ENCODE data around the gene APBA1.
"Not testable (repeated sequence)": the region's sequence is repeated elsewhere in the genome, so short reads cannot be mapped to it uniquely, and the experiment has no call there.

APBA1 gene

DNA sequence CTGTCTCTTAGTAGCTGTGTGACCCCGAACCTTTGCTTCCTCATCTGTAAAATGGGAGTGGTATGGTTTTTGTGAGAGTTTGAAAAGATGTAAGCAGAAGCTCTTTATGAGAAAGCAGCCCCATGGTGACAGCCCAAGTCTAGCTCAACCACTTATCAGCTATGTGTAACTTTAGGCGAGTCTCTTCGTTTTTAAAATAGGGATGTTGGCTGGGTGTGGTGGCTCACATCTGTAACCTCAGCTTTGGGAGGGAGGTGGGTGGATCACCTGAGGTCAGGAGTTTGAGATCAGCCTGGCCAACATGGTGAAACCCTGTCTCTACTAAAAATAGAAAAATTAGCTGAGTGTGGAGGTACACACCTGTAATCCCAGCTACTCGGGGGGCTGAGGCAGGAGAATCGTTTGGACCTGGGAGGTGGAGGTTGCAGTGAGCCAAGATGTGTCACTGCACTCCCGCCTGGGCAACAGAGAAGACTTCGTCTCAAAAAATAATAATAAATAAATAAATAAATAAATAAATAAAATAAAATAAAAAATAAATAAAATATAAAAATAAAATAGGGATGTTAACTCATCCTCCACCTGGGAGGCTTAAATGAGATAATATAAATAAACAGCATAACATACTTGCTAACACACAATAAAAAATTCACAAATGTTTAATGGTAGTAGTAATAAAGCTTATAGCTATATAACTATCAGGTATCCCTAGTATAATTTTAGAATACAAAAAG, 71.7 kb downstream of the APBA1 start (continued):
- no peak for TF ChIP-seq CSDC2 (CRISPR knock-in tag; IDR thresholded peaks at IDR 0.05)

DNA sequence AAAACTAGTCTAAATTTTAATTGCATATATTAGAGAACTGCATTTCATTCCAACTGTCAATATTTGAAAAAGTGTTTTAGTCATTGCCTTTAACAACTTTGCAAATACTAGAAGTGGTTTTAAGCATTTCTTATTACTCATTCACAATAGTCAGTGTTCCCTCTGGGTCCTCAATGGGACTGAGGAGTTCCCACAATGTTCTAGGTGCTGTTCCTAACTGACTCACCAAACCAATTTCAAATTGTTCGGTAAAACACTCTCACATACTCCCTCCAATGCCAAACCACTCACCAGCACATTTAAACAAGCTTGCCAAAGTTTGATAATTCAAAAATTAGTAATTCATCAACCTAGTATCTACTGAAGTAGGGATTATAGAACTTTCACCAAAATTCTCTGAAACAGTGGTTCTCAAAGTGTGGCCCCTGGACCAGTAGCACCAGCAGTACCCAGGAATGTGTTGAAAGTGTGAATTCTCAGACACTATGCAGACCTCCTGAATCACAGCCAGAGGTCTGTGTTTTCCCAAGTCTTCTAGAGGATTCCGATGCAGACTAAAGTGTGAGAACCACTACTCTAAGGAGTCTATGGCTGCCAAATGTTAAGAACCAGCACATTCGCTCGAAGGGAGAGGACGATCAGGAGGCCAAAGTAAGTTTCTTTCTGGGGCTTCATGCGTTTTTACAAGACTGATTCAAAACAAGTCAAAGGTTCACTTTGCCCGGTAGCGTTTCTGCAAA, 72.8 kb downstream of the APBA1 start:
- ATAC-seq = no peak
- TF ChIP-seq, protein P1, sequence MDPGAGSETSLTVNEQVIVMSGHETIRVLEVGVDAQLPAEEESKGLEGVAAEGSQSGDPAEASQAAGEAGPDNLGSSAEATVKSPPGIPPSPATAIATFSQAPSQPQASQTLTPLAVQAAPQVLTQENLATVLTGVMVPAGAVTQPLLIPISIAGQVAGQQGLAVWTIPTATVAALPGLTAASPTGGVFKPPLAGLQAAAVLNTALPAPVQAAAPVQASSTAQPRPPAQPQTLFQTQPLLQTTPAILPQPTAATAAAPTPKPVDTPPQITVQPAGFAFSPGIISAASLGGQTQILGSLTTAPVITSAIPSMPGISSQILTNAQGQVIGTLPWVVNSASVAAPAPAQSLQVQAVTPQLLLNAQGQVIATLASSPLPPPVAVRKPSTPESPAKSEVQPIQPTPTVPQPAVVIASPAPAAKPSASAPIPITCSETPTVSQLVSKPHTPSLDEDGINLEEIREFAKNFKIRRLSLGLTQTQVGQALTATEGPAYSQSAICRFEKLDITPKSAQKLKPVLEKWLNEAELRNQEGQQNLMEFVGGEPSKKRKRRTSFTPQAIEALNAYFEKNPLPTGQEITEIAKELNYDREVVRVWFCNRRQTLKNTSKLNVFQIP (CRISPR knock-in tag; IDR thresholded peaks at IDR 0.05; ENCODE audit: borderline replicate concordance, low read depth) = no peak
- no peak for TF ChIP-seq OSR1 (CRISPR knock-in tag; IDR thresholded peaks at IDR 0.05)
- TF ChIP-seq GLIS3 (CRISPR knock-in tag; IDR thresholded peaks at IDR 0.05) = no peak
- TF ChIP-seq RARB (CRISPR knock-in tag; IDR thresholded peaks at IDR 0.05) = no peak
- no peak for TF ChIP-seq ZFP3 (CRISPR knock-in tag; IDR thresholded peaks at IDR 0.05)
- TF ChIP-seq ZFP30 (CRISPR knock-in tag; IDR thresholded peaks at IDR 0.05) = no peak
- TF ChIP-seq ESRRG (CRISPR knock-in tag; IDR thresholded peaks at IDR 0.05) = no peak
- no peak for TF ChIP-seq ZNF70 (CRISPR knock-in tag; IDR thresholded peaks at IDR 0.05)
- TF ChIP-seq ZNF8 (CRISPR knock-in tag; IDR thresholded peaks at IDR 0.05) = no peak
- TF ChIP-seq BACH2 (CRISPR knock-in tag; IDR thresholded peaks at IDR 0.05; ENCODE audit: borderline replicate concordance) = no peak
- TF ChIP-seq PPARA (CRISPR knock-in tag; IDR thresholded peaks at IDR 0.05; ENCODE audit: borderline replicate concordance) = no peak
- TF ChIP-seq, protein P2, sequence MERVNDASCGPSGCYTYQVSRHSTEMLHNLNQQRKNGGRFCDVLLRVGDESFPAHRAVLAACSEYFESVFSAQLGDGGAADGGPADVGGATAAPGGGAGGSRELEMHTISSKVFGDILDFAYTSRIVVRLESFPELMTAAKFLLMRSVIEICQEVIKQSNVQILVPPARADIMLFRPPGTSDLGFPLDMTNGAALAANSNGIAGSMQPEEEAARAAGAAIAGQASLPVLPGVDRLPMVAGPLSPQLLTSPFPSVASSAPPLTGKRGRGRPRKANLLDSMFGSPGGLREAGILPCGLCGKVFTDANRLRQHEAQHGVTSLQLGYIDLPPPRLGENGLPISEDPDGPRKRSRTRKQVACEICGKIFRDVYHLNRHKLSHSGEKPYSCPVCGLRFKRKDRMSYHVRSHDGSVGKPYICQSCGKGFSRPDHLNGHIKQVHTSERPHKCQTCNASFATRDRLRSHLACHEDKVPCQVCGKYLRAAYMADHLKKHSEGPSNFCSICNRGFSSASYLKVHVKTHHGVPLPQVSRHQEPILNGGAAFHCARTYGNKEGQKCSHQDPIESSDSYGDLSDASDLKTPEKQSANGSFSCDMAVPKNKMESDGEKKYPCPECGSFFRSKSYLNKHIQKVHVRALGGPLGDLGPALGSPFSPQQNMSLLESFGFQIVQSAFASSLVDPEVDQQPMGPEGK (CRISPR knock-in tag; IDR thresholded peaks at IDR 0.05; ENCODE audit: borderline replicate concordance) = no peak
- TF ChIP-seq, protein P3, sequence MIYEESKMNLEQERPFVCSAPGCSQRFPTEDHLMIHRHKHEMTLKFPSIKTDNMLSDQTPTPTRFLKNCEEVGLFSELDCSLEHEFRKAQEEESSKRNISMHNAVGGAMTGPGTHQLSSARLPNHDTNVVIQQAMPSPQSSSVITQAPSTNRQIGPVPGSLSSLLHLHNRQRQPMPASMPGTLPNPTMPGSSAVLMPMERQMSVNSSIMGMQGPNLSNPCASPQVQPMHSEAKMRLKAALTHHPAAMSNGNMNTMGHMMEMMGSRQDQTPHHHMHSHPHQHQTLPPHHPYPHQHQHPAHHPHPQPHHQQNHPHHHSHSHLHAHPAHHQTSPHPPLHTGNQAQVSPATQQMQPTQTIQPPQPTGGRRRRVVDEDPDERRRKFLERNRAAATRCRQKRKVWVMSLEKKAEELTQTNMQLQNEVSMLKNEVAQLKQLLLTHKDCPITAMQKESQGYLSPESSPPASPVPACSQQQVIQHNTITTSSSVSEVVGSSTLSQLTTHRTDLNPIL (CRISPR knock-in tag; IDR thresholded peaks at IDR 0.05; ENCODE audit: low read depth) = no peak
- TF ChIP-seq, protein P4, sequence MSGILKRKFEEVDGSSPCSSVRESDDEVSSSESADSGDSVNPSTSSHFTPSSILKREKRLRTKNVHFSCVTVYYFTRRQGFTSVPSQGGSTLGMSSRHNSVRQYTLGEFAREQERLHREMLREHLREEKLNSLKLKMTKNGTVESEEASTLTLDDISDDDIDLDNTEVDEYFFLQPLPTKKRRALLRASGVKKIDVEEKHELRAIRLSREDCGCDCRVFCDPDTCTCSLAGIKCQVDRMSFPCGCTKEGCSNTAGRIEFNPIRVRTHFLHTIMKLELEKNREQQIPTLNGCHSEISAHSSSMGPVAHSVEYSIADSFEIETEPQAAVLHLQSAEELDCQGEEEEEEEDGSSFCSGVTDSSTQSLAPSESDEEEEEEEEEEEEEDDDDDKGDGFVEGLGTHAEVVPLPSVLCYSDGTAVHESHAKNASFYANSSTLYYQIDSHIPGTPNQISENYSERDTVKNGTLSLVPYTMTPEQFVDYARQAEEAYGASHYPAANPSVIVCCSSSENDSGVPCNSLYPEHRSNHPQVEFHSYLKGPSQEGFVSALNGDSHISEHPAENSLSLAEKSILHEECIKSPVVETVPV (CRISPR knock-in tag; IDR thresholded peaks at IDR 0.05) = no peak

DNA sequence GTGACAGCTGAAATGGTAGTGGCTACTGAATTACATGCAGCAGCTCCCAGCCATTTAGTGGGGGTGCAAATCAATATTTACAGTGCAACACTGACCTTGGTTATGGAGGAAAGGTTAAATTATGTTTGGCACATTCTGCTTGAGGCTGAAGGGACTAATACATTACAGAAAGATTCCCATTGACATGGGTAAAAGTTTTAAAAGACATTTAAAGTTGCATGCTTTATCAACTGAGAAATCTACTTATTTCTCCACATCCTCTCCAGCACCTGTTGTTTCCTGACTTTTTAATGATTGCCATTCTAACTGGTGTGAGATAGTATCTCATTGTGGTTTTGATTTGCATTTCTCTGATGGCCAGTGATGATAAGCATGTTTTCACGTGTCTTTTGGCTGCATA, 75.3 kb downstream of the APBA1 start:
- not testable (repeated sequence) for ATAC-seq

DNA sequence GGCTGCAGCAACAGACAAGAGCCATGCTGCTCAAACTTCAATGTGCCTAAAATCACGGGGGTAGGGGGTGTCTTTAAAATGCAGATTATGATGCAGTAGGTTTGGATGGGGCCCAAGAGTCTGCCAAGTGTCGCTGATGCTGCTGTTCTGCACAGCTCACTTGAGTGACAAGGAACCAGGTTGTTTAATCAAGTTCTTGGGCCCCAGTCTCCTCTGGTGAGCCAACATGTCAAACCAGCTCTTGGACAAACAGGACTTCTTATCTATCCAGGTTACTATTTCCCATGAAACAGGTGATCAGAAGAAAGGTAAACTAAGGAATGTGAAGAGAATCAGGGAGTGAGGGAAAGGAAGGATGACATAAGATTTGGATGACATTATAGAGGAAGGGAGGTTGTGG, 78.0 kb downstream of the APBA1 start:
- TF ChIP-seq ESRRG (CRISPR knock-in tag; IDR thresholded peaks at IDR 0.05) (no peak), ZNF565 (CRISPR knock-in tag; conservative IDR thresholded peaks at IDR 0.05; ENCODE audit: low read depth) (no peak), TCF4 (CRISPR knock-in tag; IDR thresholded peaks at IDR 0.05; ENCODE audit: borderline replicate concordance) (no peak), ARNTL (CRISPR knock-in tag; IDR thresholded peaks at IDR 0.05; ENCODE audit: borderline replicate concordance, low read depth) (no peak), ZC3H10 (CRISPR knock-in tag; IDR thresholded peaks at IDR 0.05) (no peak)
- TF ChIP-seq, protein P4 (CRISPR knock-in tag; IDR thresholded peaks at IDR 0.05) = no peak
- TF ChIP-seq, protein P5, sequence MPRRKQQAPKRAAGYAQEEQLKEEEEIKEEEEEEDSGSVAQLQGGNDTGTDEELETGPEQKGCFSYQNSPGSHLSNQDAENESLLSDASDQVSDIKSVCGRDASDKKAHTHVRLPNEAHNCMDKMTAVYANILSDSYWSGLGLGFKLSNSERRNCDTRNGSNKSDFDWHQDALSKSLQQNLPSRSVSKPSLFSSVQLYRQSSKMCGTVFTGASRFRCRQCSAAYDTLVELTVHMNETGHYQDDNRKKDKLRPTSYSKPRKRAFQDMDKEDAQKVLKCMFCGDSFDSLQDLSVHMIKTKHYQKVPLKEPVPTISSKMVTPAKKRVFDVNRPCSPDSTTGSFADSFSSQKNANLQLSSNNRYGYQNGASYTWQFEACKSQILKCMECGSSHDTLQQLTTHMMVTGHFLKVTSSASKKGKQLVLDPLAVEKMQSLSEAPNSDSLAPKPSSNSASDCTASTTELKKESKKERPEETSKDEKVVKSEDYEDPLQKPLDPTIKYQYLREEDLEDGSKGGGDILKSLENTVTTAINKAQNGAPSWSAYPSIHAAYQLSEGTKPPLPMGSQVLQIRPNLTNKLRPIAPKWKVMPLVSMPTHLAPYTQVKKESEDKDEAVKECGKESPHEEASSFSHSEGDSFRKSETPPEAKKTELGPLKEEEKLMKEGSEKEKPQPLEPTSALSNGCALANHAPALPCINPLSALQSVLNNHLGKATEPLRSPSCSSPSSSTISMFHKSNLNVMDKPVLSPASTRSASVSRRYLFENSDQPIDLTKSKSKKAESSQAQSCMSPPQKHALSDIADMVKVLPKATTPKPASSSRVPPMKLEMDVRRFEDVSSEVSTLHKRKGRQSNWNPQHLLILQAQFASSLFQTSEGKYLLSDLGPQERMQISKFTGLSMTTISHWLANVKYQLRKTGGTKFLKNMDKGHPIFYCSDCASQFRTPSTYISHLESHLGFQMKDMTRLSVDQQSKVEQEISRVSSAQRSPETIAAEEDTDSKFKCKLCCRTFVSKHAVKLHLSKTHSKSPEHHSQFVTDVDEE (CRISPR knock-in tag; IDR thresholded peaks at IDR 0.05) = no peak
- no peak for ATAC-seq

All from SK-N-SH treated with all-trans-retinoic acid at 6 μM for 48 hours (cell line).